IMR-90 (cell line): ENCODE measurements around the gene NUDT3.

Experiments used
- CHD1 ChIP-seq: IDR thresholded peaks from 2 replicates; pipeline ENCODE4 v1.6.1; 2012; ENCODE audit warnings: low read depth, low read length, improper control_type of control experiment
- FOS ChIP-seq: fragments of 150-350 bp; IDR thresholded peaks from 2 replicates; pipeline ENCODE4 v1.6.1; 2016; ENCODE audit warnings: low read depth, low read length
- MAZ ChIP-seq: IDR thresholded peaks from 2 replicates; pipeline ENCODE4 v1.6.1; 2012; ENCODE audit warnings: low read depth, mild to moderate bottlenecking, low read length, improper control_type of control experiment, moderate library complexity, borderline replicate concordance
- MXI1 ChIP-seq: IDR thresholded peaks from 2 replicates; pipeline ENCODE4 v1.6.1; 2012; ENCODE audit warnings: low read depth, mild to moderate bottlenecking, low read length, moderate library complexity, borderline replicate concordance
- NFE2L2 ChIP-seq: fragments of 150-350 bp; IDR thresholded peaks from 2 replicates; pipeline ENCODE4 v1.6.1; 2016; ENCODE audit warnings: low read depth, mild to moderate bottlenecking, low read length
- POLR2A ChIP-seq: IDR thresholded peaks from 2 replicates; pipeline ENCODE4 v1.6.1; 2012; ENCODE audit warnings: mild to moderate bottlenecking, low read depth, low read length
- RAD21 ChIP-seq: IDR thresholded peaks from 2 replicates; pipeline ENCODE4 v1.6.1; 2012; ENCODE audit warnings: low read length, improper control_type of control experiment
- SMC3 ChIP-seq: fragments of 150-350 bp; IDR thresholded peaks from 2 replicates; pipeline ENCODE4 v1.6.1; 2016; ENCODE audit warnings: low read depth, mild to moderate bottlenecking, antibody characterized with exemption, low read length, moderate library complexity
- TF ChIP-seq, protein P1 (sequence below): conservative IDR thresholded peaks from 2 replicates; pipeline ENCODE4 v1.5.1; 2012; ENCODE audit warnings: mild to moderate bottlenecking, low read depth, low read length, improper control_type of control experiment

DNA sequence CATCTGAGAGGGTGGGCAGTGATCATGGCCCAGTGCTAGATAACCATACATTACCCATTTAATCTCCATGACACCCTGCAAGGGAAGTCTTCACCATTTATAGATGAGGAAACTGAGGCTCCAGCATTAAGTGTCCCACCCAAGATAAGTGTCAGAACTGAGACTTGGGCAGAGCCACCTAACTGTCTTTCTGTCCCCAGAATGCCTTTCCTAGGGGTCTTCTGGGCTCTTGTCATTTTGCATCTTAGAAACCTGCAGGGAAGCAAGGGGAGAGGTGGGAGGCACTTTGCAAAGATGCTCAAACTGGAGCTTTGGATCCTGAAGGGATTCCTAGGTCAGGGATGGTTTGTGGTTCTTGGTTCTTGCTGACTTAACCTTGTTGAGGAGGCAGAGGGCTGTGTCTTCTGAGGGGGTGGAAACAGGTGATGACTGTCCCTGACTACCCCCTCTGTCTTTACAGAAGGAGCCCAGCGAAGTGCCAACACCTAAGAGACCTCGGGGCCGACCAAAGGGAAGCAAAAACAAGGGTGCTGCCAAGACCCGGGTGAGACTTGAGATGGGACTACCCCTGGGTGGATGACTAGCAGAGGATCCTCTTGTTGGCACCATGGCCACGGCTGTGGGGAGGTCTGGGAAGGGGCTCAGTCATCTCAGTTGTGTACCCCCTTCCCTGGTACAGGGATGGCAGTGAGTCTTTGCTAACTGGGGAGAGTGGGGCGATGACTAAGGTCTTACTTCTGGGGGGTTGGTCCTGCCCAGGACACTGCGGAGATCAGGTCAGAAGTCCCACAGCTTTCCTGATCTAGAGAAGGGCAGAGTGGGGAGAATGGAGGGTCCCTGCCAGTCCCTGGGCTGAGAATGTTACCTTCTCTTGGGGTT, 150.0 kb downstream of the NUDT3 start:
- TF ChIP-seq, protein P1, sequence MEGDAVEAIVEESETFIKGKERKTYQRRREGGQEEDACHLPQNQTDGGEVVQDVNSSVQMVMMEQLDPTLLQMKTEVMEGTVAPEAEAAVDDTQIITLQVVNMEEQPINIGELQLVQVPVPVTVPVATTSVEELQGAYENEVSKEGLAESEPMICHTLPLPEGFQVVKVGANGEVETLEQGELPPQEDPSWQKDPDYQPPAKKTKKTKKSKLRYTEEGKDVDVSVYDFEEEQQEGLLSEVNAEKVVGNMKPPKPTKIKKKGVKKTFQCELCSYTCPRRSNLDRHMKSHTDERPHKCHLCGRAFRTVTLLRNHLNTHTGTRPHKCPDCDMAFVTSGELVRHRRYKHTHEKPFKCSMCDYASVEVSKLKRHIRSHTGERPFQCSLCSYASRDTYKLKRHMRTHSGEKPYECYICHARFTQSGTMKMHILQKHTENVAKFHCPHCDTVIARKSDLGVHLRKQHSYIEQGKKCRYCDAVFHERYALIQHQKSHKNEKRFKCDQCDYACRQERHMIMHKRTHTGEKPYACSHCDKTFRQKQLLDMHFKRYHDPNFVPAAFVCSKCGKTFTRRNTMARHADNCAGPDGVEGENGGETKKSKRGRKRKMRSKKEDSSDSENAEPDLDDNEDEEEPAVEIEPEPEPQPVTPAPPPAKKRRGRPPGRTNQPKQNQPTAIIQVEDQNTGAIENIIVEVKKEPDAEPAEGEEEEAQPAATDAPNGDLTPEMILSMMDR, result no peak
- TF ChIP-seq POLR2A (no peak; the same call in 1 of the 2 replicates), SMC3 (no peak), CHD1 (no peak), RAD21 (no peak), FOS (no peak), MAZ (no peak; the same call in 1 of the 2 replicates), MXI1 (no peak), NFE2L2 (no peak)
